OCI-LY1 (cell line): ENCODE results near the gene RNU2-63P.
"Not testable (repeated sequence)": the region's sequence is repeated elsewhere in the genome, so short reads cannot be mapped to it uniquely, and the experiment has no call there.

Source experiments
- H2AFZ ChIP-seq: fragments of 200-600 bp; sonication (generic), shearing (Covaris generic); 2 replicates; pipeline ENCODE4 v1.6.0; 2014; ENCODE audit warnings: antibody characterized with exemption, mild to moderate bottlenecking, low read length
- H3F3A ChIP-seq: fragments of 200-600 bp; sonication (generic), shearing (Covaris generic); 2 replicates; pipeline ENCODE4 v1.6.0; 2014; ENCODE audit warnings: mild to moderate bottlenecking, antibody characterized with exemption, low read length, moderate library complexity; ENCODE audit not compliant: insufficient read depth
- H3K27ac ChIP-seq: fragments of 200-600 bp; sonication (generic); 2 replicates; pipeline ENCODE4 v1.5.1; 2014; ENCODE audit warnings: low read length, mixed run types, mild to moderate bottlenecking, low read depth; ENCODE audit not compliant: poor library complexity, severe bottlenecking
- H3K27me3 ChIP-seq: fragments of 200-600 bp; sonication (generic); 2 replicates; pipeline ENCODE4 v1.6.0; 2014; ENCODE audit warnings: antibody characterized with exemption, mild to moderate bottlenecking, low read length, moderate library complexity; ENCODE audit not compliant: insufficient read depth
- H3K36me3 ChIP-seq: fragments of 200-600 bp; sonication (generic); 2 replicates; pipeline ENCODE4 v1.6.1; 2014; ENCODE audit warnings: mild to moderate bottlenecking, antibody characterized with exemption, low read length, moderate library complexity, mixed read lengths; ENCODE audit not compliant: insufficient read depth
- H3K4me1 ChIP-seq: fragments of 200-600 bp; sonication (generic); 2 replicates; pipeline ENCODE4 v1.5.1; 2014; ENCODE audit warnings: mild to moderate bottlenecking, low read length, moderate library complexity; ENCODE audit not compliant: insufficient read depth, severe bottlenecking
- H3K4me2 ChIP-seq: fragments of 200-600 bp; sonication (generic), shearing (Covaris generic); 2 replicates; pipeline ENCODE4 v1.6.1; 2014; ENCODE audit warnings: low read length
- H3K4me3 ChIP-seq: fragments of 200-600 bp; sonication (generic); 2 replicates; pipeline ENCODE4 v1.5.1; 2014; ENCODE audit warnings: low read length, low read depth, mild to moderate bottlenecking, mixed read lengths; ENCODE audit not compliant: poor library complexity, severe bottlenecking
- H3K79me2 ChIP-seq: fragments of 200-600 bp; shearing (Covaris generic); 2 replicates; pipeline ENCODE4 v1.6.1; 2016; ENCODE audit warnings: mixed run types, low read length, mixed read lengths; ENCODE audit not compliant: insufficient read depth
- H3K9ac ChIP-seq: fragments of 200-600 bp; sonication (generic), shearing (Covaris generic); 2 replicates; pipeline ENCODE4 v1.6.1; 2014; ENCODE audit warnings: mild to moderate bottlenecking, low read length, mixed read lengths
- H3K9me2 ChIP-seq: fragments of 200-600 bp; sonication (generic), shearing (Covaris generic); 2 replicates; pipeline ENCODE4 v1.6.1; 2014; ENCODE audit warnings: low read depth, mild to moderate bottlenecking, low read length, mixed read lengths
- H3K9me3 ChIP-seq: fragments of 200-600 bp; shearing (Covaris generic); 2 replicates; pipeline ENCODE4 v1.6.1; 2014; ENCODE audit warnings: low read length, mixed read lengths
- H4K20me1 ChIP-seq: fragments of 200-600 bp; sonication (generic), shearing (Covaris generic); 2 replicates; pipeline ENCODE4 v1.6.0; 2016; ENCODE audit warnings: mild to moderate bottlenecking, low read length; ENCODE audit not compliant: insufficient read depth
- EZH2 ChIP-seq: fragments of 200-600 bp; sonication (generic), shearing (Covaris generic); IDR thresholded peaks from 2 replicates; pipeline ENCODE4 v1.8.0; 2017; ENCODE audit warnings: borderline replicate concordance, mixed run types, mild to moderate bottlenecking, antibody characterized with exemption, low read length, moderate library complexity, mixed read lengths
- TF ChIP-seq, protein P1 (sequence below): fragments of 200-600 bp; sonication (generic), shearing (Covaris generic); IDR thresholded peaks from 2 replicates; pipeline ENCODE4 v1.5.1; 2017; ENCODE audit warnings: mild to moderate bottlenecking, antibody characterized with exemption, low read length, moderate library complexity, mixed read lengths

Gene RNU2-63P

DNA sequence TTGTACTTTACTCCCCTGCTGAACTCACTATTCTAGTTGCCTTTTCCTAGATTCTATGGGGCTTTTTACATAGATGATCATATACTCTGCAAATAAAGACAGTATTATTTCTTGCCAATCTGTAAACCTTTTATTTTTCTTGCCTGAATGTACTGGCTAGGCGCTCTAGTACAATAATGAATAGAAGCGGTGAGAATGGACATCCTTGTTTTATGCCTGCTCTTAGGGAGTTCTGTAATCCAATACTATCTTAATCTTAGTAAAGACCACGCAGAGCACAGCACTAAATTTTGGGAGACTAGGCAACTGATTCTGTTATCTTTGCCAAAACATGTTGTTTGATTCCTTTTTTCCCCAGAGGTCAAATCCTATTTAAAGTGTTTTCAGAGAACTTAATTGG lies 32.2 kb upstream of the RNU2-63P start:
- H3K4me3 ChIP-seq: no peak overlapping the region
- H3K27ac ChIP-seq: no peak overlapping the region
- H3K36me3 ChIP-seq: peaks cover 41% of the 10 kb centered on the region
- no peak overlapping the region for H3K9ac ChIP-seq
- no peaks in the 10 kb centered on the region for H3F3A ChIP-seq
- H3K4me1 ChIP-seq: peaks cover 6% of the 10 kb centered on the region
- no peaks in the 10 kb centered on the region for H3K27me3 ChIP-seq
- H3K9me3 ChIP-seq: no peaks in the 10 kb centered on the region
- no peak overlapping the region for H2AFZ ChIP-seq
- no peaks in the 10 kb centered on the region; the same call in 1 of the 2 replicates for H4K20me1 ChIP-seq
- peaks cover 8% of the 10 kb centered on the region; the same call in 1 of the 2 replicates for H3K79me2 ChIP-seq
- no peak overlapping the region for H3K4me2 ChIP-seq
- no peaks in the 10 kb centered on the region for H3K9me2 ChIP-seq
- TF ChIP-seq, protein P1, sequence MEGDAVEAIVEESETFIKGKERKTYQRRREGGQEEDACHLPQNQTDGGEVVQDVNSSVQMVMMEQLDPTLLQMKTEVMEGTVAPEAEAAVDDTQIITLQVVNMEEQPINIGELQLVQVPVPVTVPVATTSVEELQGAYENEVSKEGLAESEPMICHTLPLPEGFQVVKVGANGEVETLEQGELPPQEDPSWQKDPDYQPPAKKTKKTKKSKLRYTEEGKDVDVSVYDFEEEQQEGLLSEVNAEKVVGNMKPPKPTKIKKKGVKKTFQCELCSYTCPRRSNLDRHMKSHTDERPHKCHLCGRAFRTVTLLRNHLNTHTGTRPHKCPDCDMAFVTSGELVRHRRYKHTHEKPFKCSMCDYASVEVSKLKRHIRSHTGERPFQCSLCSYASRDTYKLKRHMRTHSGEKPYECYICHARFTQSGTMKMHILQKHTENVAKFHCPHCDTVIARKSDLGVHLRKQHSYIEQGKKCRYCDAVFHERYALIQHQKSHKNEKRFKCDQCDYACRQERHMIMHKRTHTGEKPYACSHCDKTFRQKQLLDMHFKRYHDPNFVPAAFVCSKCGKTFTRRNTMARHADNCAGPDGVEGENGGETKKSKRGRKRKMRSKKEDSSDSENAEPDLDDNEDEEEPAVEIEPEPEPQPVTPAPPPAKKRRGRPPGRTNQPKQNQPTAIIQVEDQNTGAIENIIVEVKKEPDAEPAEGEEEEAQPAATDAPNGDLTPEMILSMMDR: no peak
- no peak for TF ChIP-seq EZH2

DNA sequence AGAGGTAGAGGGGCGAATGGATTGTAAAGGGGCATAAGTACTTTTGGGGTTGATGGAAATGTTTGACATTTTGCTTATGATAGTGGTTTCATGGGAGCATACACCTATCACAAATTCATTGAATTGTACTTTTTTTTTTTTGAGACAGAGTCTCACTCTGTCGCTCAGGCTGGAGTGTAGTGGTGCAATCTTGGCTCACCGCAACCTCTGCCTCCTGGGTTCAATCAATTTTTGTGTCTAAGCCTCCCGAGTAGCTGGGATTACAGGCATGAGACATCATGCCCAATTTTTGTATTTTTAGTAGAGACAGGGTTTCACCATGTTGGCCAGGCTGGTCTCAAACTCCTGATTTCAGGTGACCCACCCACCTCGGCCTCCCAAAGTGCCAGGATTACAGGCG lies 29.2 kb upstream of the RNU2-63P start:
- H3K4me2 ChIP-seq, H3K4me1 ChIP-seq, H3K9me2 ChIP-seq, H3K9ac ChIP-seq, H4K20me1 ChIP-seq, H3K9me3 ChIP-seq, H3K27ac ChIP-seq, H3K27me3 ChIP-seq, H2AFZ ChIP-seq, H3K4me3 ChIP-seq, H3F3A ChIP-seq, H3K79me2 ChIP-seq: not testable (repeated sequence)
- peaks cover 17% of the 10 kb centered on the region for H3K36me3 ChIP-seq

DNA sequence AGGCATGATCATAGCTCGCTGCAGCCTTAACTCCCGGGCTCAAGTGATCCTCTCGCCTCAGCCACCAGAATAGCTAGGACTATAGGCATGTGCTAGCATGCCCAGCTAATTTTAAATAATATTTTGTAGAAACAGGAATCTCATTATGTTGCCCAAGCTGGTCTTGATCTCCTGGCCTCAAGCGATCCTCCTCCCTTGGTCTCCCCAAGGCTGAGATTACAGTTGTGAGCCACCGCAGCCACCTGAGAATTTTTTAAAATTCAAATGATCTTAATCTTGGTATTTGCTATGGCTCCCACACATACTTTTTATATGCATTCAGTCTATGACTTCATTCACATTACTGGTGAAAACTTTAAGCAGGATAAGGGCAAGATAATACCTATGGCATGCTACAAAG lies 26.1 kb upstream of the RNU2-63P start:
- Histone ChIP-seq H3K79me2 (no peaks in the 10 kb centered on the region), H3K4me1 (no peaks in the 10 kb centered on the region), H3K9ac (no peak overlapping the region), H3K9me3 (0 out of 2 replicates have a peak, but pooled peaks cover 3% of the 10 kb centered on the region), H3K27ac (no peak overlapping the region), H3K36me3 (peaks cover 22% of the 10 kb centered on the region), H3K4me2 (no peak overlapping the region), H3K27me3 (no peaks in the 10 kb centered on the region), H3F3A (no peaks in the 10 kb centered on the region), H3K4me3 (no peak overlapping the region), H4K20me1 (no peaks in the 10 kb centered on the region; the same call in 1 of the 2 replicates), H2AFZ (no peak overlapping the region), H3K9me2 (no peaks in the 10 kb centered on the region)
- TF ChIP-seq, protein P1: no peak
- no peak for TF ChIP-seq EZH2

DNA sequence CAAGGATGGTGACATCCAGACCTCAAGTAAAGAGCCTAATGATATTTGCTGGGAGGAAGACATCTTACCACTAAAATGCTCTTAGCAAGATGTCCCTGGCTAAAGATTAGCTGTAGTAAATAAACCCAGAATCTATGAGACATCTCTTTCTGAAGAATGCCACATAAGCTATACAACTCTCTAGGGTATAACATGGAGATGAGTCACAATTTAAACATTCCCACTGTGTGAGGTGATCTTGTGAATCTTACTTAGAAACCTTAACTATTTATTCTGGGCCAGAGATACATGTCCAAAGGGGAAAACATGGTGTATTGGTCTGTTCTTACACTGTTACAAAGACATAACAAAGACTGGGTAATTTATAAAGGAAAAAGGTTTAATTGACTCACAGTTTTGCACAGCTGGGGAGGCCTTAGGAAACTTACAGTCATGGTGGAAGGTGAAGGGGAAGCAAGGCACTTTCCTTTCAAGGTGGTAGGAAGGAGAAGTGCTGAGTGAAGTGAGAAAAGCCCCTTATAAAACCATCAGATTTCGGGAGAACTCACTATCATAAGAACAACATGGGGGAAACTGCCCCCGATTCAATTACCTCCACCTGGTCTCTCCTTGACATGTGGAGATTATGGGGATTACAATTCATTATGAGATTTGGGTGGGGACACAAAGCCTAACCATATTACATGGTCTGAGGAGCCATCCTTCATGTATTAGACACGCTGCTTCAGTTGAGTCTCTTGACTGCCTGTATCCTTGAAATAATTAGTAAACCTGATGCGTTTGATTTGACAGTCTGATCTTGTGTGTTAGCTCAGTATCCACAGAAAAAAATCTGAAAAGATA lies 22.1 kb upstream of the RNU2-63P start:
- no peaks in the 10 kb centered on the region for H3K79me2 ChIP-seq
- H3K27me3 ChIP-seq: no peaks in the 10 kb centered on the region
- H3K9me2 ChIP-seq: no peaks in the 10 kb centered on the region
- no peak overlapping the region for H3K4me2 ChIP-seq
- TF ChIP-seq, protein P1: no peak
- TF ChIP-seq EZH2: no peak
- no peaks in the 10 kb centered on the region for H3K4me1 ChIP-seq
- peaks cover 7% of the 10 kb centered on the region for H3K9me3 ChIP-seq
- no peak overlapping the region for H3K9ac ChIP-seq
- H3K27ac ChIP-seq: no peak overlapping the region
- H3K36me3 ChIP-seq: peaks cover 47% of the 10 kb centered on the region
- H3F3A ChIP-seq: no peaks in the 10 kb centered on the region
- H2AFZ ChIP-seq: no peak overlapping the region
- H4K20me1 ChIP-seq: no peaks in the 10 kb centered on the region
- no peak overlapping the region for H3K4me3 ChIP-seq
